Fibroblast of skin of left biceps (primary cell): ENCODE measurements around the gene TNNI2.
"Not testable (repeated sequence)": the region's sequence is repeated elsewhere in the genome, so short reads cannot be mapped to it uniquely, and the experiment has no call there.

ENCODE experiments used
- DNase-seq, 2 experiments: peaks; one replicate each; pipeline ENCODE4 v3.0.0-alpha.2; 2013; ENCODE audit warnings: low read depth in 2 of 2

TNNI2 gene

DNA sequence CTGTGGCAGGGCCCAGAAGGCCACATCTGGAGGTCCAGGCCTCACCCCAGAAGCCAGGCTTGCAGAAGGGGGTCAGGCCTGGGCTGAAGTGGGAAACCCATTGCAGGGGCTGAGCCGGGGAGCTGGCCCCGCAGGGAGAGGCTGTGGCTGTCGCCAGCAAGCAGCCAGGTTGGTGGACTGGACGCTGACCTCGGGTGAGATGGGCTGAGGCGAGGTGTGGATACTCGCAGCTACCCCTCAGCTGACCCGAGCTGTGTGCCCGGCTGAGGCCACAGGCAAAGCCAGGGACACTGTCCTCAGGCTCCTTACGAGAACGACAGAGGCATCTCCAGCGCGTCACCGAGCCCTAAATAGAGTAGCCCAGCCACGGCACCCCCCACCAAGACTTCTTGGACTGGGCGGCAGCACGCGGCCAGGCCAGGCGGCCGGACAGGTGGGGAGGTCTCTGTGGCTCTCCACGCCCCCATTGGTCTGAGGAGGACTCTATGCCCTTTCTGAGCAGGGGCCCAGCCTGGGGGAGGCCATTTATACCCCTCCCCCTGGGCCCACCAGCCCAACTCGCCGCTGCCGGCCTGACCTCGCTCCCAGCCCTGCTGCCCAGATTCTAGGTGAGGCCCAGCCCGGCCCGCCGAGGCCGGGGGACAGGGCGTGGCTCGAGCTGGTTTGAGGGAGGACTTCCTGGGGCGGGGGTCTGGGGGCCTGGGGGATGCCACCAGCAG is at the start of gene TNNI2:
TSS of gene TNNI2 (plus strand) at position 556 of the 719 bp plus-strand sequence. CDS start 716 bp downstream, outside the sequence.
- no peak for DNase-seq

DNA sequence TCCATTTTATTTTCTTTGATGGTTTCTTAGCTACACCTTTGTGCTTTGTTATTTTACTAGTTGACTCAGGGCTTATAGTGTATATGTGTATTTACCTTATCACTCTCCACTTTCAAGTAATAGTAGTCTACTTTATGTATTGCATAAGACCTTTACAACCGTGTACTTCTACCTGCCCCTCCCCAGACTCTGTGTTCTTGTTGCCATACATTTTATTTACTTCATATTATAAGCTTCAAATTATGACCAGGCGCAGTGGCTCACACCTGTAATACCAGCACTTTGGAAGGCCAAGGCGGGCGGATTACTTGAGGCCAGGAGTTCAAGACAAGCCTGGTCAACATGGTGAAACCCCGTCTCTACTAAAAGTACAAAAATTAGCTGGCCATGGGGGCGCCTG is 46.9 kb upstream of the TNNI2 start:
- no peak for DNase-seq

DNA sequence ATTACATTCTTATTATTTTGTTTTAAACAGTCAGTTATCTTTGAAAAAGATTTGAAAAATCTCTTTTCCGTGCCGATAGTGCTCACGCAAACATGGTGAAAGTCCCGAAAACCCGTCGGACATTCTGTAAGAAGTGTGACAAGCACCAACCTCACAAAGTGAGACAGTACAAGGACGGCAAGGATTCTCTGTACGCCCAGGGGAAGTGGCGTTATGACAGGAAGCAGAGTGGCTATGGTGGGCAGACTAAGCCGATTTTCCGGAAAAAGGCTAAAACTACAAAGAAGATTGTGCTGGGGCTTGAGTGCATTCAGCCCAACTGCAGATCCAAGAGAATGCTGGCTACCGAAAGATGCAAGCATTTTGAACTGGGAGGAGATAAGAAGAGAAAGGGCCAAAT is 46.3 kb upstream of the TNNI2 start:
- no peak for DNase-seq

DNA sequence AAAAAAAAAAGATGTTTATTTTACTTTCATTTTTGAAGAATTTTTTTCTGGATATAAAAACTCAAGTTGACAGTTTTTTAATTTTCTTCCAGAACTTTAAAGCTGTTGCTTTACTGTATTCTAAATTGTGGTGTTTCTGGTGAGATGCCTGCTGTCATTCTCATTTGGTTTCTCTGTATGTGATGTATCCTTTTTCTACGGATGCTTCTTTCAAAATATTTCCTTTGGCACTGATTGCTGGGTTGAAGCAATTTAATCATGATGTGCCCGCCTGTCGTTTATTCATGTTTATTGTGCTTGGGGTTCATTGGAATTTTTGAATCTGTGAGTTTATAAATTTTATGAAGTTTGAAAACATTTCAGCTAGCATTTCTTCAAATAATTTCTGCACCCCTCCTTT is 45.7 kb upstream of the TNNI2 start:
- no peak for DNase-seq

DNA sequence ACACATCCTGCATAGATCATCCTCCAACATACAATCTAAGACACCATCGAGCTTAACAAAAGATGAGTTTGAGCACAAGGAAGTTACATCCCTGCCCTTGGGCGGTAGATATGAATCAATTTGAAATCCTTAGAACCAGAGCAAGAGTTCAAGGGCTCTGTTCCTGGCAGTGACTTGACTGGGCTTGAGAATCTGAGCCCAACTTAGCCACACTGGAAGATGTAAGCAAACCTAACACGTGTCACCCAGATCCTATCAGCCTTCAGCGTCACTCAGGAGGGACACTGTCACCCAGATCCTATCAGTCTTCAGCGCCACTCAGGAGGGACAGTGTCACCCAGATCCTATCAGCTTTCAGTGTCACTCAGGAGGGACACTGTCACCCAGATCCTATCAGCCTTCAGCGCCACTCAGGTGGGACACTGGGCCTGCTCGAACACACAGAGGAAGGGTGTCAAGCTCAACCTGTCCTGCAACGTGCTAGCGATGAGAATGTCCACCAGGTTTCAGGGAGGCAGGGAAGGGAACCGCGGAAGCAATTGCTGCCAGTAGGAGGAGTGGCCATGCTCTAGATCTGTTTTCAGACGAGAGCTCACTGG is 42.3 kb upstream of the TNNI2 start:
- no peak for DNase-seq

DNA sequence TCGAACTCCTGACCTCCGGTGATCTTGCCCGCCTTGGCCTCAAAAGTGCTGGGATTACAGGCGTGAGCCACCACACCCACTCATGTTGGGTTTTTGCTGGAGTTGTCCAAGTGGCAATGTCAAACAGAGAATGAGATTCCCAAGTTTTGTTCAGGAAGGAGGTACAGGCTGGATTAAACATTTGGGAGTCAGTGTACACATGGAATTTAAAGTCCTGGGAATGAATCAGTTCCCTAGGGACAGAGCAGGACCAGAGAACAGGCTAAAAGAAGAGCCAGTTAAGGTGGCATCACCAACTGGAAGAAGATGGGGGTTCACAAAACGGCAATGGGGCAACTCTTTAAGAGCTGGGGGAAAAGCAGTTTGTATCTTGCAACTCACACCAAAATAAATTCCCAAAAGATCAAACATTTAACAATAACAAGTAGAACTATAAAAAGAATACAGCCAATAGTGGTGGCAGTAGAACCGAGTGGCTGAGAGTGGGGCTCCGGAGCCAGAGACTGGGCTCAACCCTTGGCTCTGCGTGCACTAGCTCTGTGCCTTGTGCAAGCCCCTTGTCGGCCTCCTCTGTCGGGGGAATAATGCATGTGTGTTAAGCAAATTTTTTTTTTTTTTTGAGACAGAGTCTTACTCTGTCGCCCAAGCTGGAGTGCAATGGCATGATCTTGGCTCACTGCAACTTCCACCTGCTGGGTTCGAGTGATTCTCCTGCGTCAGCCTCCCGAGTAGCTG is 41.2 kb upstream of the TNNI2 start:
- DNase-seq, result no peak

DNA sequence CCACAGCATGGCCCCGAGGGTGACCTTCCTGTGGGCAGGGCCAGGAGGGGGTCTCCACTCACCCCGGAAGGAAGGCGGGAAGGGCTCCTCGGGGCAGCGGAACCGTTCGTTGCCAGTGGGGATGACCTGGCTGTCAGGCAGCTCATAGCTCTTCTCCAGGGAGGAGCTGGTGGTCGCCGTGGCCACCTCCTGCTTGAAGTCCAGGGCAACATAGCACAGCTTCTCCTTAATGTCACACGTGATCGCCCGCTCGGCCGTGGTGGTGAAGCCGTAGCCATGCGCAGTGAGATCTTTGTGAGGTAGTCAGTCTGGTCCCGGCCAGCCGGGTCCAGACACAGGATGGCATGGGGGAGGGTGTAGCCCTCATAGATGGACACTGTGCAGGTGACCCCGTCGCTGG is 35.5 kb upstream of the TNNI2 start:
- DNase-seq, result no peak

DNA sequence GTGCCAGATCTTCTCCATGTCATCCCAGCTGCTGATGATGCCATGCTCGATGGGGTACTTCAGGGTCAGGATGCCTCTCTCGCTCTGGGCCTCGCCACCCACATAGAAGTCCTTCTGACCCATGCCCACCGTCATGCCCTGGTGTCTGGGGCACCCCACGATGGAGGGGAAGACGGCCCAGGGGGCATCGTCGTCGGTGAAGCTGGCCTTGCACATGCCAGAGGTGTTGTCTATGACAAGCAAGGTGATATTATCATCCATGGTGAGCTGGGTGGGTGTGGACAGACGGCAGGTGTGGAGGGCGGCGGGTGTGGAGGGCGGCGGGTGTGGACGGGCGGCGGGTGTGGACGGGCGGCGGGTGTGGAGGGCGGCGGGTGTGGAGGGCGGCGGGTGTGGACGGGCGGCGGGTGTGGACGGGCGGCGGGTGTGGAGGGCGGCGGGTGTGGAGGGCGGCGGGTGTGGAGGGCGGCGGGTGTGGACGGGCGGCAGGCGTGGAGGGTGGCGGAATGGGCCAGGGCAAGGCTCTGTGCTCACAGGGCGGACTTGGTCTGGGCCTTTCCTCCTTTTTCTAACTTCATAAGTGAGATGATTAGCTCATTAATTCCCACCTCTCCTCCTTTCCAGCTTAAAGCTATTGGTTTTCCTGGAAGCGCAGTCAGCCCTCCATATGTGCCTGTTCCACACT is 34.8 kb upstream of the TNNI2 start:
- DNase-seq, result not testable (repeated sequence)

DNA sequence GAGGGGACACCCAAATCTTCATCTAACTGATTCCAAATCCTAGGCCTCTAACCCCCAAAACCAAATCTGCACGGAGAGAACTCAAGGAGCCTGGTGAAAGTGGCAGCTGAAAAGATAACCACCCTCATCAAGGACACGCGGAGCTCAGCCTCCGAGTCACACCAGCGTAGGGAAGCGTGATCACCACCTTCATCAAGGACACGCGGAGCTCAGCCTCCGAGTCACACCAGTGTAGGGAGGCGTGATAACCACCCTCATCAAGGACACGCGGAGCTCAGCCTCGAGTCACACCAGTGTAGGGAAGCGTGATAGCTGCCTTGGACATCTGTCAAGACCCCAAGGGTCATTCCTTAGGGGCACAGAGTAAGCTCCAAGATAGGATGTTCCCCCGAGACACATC is 33.3 kb upstream of the TNNI2 start:
- no peak for DNase-seq

DNA sequence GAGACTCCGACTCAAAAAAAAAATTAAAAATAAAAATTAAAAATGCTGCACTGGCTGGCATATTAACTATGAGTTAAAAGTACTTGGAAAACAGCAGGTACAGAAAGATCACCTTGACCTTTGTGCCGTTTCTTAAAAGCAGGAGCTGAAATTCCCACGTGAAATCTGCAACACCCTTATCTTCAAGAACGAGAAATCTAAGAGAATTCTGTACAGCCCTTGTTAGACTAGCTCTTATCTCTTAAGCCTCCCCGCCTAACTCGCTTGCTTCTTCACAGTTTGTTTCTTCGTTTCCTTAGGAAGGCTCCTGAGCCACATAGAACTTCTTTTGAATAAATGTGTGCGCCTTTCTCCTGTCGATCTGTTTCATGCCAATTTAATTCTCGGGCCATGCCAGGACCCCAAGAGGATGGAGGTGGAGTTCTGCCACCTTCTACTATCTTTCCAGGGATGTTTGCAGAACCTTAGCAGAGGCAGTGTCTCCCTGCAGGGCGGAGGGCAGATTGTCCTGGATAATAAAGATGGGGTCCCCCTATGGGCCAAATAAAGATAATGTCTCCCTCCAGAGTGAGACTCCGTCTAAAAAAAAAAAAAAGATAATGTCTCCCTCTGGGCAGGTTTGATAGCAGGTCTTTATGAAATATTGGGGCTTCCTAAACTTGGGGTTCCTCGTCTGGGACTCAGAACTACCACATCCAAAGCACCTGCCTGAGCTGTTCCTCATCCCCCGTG is 31.4 kb upstream of the TNNI2 start:
- no peak for DNase-seq

DNA sequence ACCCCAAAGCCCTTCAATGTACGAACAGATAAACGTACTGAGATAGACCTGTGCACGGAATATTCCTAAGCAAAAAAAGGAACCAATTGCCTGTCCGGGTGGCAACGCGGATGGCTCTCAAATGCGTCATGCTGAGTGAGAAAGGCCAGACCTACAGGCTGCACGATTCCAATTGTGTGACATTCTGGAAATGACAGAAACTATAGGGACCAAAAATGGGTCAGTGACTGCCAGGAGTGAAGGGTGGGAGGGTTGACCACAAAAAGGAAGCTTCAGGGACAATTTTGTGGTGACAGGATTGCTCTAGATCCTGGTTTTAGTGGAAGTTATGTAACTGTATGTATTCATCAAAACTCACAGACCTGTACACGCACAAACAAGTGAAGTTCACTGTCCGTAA is 28.0 kb upstream of the TNNI2 start:
- DNase-seq, result no peak

DNA sequence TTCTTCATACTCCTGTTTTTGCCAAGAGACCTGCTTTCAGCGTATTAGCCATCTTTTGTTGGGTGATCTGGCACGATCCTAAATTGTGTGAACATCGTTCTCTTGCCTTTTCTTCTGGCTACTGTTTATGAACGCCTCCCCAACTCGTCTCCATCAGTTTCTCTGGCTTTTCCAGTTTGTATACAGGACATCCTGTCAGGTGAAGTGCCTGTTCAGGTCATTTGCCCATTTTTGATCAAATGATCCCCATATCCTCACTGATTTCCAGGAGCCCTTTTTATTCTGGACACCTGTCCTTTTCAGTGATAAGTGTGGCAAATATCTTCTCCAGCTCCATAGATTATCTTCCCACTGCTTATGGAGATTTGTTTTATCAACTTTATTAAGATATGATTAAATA is 26.5 kb upstream of the TNNI2 start:
- DNase-seq, result no peak

DNA sequence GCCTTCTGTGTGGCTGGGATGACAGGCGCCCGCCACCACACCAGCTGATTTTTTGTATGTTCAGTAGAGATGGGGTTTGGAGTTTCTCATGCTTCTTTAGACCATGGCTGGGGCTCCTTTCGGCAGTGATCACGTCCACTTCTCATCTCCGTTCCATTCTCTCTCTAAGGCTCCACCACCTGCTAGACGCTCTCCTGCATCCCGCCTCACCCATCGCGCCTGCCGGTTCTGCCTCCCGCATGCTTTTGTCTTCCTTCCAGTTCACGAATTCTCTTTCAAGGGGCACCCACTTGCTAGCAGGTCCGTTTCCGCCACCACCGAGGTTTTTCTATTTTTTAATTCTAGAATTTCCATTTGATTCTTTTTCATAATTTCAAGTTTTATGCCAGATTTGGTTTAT is 26.0 kb upstream of the TNNI2 start:
- DNase-seq, result no peak

DNA sequence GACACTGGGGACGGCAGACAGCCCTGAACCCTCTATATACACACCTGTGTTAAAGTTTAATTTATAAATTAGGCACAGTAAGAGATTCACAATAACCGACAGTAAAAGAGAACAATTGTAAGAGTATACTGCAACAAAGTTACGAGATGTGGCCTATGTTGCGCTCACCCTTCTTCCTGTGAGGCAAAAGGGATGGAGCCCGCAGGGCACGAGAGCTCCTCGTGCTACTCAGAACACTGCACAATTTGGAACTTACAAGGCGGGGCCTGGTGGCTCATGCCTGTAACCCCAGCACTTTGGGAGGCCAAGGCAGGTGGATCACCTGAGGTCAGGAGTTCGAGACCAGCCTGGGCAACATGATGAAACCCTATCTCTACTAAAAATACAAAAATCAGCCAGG is 25.4 kb upstream of the TNNI2 start:
- DNase-seq, result not testable (repeated sequence)

DNA sequence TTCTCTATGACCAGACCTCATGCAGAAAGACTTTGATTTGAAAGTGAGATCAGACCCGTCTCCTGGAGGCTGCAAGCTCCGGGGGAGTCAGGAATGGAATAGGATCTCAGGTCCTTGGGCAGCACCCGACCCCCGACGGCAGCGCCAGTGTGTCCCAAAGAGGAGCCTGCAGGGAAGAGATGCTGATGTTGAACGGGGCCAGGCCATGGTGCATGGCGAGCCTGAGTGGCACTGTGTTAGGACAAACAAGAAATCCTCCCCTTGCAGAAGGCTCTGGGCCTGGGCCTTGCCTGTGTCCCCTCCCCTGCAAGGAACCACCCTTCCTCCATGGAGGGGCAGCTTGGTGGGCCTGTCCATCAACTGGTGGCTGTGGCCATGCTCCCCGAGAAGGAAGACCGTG is 24.1 kb upstream of the TNNI2 start:
- DNase-seq, result no peak

DNA sequence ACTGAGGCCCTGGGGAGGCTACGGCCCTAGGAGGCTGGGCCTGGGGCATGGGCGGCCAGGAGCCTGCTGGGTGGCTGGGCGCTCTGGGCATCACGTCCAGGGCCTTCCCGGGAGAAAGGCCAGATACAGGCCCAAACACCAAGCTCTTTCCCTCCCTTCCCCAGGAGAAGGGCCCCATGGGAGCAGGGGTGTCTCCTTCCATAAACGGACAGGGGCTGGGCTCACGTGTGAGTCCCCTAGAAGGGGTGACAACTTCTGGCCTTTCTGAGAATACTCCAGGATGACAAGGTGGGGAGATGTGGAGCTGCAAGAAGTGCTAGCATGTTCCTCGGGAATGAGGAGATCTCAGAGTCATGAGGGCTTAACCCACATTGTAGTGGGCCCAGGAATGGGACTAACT is 23.5 kb upstream of the TNNI2 start:
- DNase-seq, result no peak

DNA sequence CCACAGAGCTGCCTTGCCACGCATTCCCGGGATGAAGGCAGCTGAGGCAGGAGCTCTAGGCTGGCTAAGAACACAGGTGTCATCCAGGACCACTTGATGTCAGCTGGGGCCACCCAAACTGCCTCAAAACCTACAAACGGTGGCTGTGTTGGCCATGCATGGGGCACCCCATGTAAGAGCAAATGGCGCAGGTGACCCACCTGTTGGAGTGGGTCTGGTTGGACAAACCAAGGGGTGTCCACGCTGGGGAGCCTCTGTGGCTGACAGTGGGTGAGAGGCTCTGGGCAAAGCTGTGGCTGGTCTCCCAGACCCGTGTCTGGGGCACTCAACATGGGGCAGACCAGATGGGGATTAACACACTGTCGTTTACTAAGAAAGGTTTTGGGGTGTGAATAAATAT is 23.0 kb upstream of the TNNI2 start:
- DNase-seq, result no peak

DNA sequence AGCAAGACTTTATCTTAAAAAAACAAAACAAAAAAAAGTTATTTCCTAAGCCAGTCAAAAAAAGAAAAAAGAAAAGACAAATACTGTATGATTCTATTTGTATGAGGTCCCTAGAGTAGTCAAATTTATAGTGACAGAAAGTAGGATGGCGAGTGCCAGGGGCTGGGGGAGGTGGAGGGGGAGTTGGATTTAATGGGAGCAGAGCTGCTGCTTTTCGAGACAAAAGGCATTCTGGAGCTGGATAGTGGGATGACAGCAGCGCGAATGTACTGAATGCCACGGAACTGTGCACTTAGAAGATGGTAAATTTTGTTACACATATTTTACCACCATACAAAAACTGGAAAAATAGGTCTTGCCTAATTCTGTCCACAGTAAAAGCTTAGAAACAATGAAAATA is 21.8 kb upstream of the TNNI2 start:
- DNase-seq, result no peak

DNA sequence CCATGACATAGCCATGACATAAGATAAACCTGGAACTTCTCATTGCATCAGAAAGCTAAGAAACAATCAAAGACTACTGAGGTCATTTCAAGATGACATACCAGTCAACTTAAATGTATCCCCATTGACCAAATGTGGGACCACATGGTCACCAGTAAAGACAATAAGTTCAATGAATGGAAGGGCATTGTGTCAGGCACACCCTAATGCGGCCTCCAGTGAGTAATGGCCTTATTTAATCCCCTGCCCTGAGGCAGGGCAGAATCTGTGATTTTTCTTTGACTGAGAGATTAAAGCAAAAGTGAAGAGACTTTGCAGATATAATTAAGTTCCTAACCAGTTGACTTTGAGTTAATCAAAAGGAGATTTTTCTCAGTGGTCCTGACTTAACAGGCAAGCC is 21.3 kb upstream of the TNNI2 start:
- DNase-seq, result no peak

DNA sequence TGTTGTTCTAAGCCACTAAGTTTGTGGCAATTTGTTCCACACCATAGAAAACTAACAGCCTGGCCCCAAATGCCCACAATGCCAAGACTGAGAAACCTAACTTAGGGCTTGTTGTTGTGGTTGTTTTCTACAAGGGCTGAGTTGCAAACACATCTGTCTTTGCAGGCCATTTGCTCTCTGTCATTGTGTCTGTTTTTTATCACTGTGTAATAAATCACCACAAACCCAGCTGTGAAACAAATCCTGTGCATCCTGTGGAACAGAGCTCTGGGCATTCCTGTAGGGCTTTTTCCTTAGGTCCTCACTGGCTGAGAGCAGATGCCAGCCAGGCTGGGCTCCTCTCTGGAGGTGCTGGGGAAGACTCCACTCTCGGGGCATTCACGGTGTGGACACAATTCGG is 19.7 kb upstream of the TNNI2 start:
- no peak for DNase-seq

DNA sequence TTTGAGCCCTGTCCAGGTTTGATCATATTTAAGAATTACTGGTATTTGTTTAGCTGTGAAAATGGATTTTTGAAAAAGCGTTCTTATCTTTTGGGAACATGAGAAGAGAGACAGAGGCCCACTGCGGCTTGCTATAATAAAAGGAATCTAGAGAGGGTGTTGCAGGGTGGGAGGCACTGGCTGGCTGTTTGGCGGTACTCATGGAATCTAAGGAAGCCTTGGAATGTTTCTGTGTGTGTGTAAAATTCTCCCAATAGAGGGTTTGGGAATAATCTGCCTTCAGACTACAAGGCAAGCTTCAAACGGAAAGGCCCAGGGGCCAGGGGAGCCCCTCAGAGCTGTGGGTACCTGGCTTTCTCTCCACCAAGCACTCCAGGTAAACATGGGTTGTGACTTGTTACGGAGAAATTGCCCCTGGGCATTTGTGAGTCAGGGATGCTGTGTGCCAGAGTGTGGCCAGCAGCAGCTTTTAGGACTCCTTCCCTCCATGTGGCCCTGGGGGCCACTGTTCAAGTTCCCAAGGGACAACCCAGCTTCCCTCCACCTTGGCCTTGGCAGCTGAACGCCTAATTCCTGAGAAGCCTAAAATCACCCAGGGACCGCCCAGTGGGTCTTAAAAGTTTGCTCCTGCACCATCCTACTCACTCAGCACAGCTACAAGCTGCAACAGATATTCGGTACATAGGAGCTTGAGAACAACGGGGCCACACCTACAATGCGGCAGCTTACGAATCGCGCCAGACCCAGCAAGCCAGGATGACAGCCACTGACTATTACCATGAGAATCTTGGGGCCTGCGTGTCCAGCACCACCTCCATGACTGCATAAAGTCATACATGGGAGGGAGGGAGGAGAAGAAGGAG is 18.1 kb upstream of the TNNI2 start:
- DNase-seq, result peak; percentile 16 to 20
